ENCODE data around the gene PRM2.
A peak's percentile ranks its signal among the peaks of the same experiment; 100 is the strongest.

The PRM2 gene

GRCh38 chr16:11248133-11248532, 28.1 kb downstream of the PRM2 start:
- ATAC-seq (no peak), DNase-seq (no peak)

DNA sequence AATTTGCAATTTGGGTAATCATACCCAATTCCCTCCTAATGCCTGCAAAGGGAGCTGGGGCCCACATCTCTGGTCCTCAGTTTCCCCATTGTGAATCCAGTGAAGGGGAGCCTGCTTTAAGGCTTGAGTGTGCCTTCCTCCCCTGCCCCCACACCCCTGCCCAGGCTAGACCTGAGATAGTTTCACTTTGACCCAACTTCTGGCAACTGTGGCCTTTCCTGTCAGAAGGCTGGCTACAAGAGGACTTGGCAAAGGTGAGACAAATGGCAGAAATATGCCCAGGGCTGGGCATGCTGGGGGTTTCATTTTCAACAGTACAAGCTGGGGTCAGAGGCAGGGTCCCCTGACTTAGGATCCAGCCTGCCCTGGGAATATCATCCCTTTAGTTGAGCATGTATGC, 30.3 kb downstream of the PRM2 start:
- ATAC-seq: peak; percentile 44
- no peak for DNase-seq

- no peak for ATAC-seq
- no peak for DNase-seq
Observed at GRCh38 chr16:11245222-11245737, 31.0 kb downstream of the PRM2 start.

DNA sequence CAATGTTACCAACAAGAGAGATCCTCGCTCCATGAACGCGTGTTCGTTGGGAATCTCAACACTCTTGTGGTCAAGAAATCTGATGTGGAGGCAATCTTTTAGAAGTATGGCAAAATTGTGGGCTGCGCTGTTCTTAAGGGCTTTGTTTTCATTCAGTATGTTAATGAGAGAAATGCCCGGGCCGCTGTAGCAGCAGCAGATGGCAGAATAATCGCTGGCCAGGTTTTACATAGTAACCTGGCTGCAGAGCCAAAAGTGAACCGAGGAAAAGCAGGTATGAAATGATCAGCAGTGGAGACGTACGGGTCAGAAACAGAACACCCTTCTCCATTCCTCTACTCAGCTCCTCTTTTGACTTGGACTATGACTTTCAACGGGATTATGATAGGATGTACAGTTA, 33.6 kb downstream of the PRM2 start:
- no peak for ATAC-seq
- no peak for DNase-seq

DNA sequence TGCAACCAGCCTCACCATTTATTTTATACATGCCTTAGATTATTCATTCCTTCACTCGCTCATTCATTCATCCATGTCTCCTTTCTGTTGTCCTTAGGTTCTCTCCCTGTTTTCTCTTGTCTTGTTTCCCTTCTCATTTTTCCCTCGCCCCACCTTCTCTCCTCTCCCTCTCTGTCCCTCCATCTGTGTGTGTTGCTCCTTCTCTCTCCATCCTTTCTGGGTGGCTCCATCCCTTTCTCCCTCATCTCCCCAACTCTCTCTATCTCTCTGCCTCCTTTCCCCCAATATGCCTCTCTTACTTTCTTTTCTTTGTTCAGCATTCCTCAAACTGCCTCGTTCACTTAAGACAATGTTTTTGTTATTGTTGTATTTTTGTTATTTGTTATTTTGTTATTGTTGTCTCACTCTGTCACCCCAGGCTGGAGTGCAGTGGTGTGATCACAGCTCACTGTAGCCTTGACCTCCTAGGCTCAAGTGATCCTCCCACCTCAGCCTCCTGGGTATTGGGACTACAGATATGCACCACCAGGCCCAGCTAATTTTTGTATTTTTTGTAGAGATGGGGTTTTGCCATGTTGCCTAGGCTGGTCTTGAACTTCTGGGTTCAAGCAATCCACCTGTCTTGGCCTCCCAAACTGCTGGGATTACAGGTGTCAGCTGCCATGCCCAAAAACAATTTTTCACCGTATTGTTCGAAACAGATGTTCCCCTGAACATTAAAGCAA, 34.6 kb downstream of the PRM2 start:
- ATAC-seq (no peak), DNase-seq (no peak)

DNA sequence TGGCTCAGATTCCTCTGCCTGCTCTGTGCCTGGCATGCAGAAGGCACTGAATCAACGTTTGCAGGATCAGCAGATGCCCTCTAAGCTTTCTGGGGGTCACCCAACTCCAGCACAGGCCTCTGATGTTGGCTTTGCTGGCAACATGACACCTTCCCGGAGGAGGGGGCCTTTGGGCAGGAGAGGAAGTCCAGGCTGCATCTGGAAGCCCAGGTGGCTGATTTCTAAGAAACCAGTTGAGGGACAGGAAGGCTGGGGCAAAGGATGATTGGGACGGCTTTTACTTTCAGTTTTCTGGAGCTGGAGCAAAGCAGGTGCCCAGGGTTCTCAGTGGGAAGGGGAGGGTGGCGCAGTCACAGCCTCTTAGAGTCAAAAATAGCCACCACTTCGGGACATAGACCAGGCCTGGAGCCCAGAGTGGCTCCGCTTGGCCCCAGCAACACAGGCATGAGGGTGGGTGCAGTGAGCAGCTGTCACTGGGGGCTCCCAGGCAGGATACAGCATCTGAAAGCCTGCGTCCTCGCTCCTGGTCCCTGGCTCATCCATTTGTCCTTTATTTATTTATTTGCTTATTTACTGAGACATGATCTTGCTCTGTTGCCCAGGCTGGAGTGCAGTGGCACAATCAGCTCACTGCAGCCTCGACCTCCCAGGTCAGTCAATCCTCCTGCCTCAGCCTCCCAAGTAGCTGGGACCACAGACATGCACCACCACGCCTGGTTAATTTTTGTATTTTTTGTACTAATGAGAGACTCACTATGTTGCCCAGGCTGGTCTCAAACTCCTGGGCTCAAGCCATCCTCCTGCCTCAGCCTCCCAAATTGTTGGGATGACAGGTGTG, 35.4 kb downstream of the PRM2 start:
- ATAC-seq: no peak
- DNase-seq: no peak

DNA sequence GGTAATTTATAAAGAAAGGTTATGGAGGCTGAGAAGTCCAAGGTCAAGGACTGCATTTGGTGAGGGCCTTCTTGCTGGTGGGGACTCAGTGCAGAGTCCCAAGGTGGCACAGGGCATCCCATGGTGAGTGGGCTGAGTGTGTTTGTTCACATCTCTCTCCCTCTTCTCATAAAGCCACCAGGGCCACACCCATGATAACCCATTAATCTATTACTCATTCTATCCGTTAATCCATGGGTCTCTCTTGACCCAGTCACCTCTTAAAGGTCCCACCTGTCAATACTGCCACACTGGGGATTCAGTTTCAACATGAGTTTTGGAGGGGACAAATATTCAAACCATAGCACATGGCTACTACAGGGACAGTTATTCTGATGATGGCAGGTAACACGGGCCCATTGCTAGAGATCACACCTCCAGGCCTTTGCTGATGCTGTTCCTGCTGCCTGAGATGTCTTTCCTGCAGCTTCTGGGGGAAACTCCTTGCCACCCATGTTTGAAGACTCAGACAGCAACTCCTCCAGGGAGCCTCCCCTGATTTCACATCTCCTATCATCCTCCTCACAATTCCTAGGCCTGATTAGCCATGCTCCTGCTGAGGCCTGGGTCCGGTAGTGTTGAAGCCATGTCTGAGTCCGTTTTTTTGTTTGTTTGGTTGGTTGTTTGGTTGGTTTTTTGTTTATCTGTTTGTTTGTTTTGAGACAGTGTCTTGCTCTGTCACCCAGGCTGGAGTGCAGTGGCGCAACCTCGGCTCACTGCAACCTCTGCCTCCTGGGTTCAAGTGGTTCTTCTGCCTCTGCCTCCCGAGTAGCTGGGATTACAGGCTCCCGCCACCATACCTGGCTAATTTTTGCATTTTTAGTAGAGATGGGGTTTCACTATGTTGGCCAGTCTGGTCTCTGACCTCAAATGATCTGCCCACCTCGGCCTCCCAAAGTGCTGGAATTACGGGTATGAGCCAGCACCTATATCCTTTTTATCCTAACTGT, 36.3 kb downstream of the PRM2 start:
- DNase-seq (no peak), ATAC-seq (peak; percentile 74)

- no peak for DNase-seq
- no peak for ATAC-seq
Observed at GRCh38 chr16:11238272-11239202, 37.7 kb downstream of the PRM2 start.

DNA sequence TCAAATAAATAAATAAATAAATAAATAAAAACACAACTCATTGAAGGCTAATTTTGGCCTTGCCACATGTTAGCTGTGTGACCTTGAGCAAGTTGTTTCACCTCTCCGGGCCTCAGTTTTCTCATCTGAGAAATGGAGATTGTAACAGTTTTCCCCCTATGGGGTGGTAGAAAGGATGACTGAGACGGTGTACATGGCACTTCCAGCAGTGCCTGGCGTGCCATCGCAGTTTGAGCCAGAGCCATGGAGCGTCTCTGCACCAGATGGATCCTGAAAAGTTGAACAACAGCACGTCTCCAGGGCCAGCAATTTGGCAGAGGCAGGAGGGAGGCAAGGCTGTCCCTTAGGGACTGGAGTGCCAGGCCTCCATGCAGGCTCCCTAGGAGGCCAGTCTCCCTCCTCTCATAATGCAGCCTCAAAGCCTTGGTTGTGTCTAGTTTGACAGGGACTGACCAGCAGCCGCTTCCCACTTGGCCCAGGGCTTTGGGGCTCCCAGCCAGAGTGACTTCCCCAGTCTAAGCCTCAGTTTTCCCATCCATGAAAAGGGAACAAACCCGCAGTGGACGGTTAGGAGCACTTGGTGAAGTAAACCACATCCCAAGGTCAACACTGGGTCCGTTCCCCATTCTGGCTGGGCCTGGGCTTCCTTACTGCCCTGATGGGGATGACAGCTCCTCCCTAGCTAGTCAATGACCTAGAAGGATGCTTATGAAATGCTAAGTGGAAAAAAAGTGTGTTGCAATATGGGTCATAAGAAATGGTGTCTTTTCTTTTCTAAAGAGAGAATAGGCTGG, 39.6 kb downstream of the PRM2 start:
- DNase-seq: no peak
- ATAC-seq: no peak

GRCh38 chr16:11235703-11235991, 40.6 kb downstream of the PRM2 start:
- DNase-seq (no peak), ATAC-seq (no peak)

DNA sequence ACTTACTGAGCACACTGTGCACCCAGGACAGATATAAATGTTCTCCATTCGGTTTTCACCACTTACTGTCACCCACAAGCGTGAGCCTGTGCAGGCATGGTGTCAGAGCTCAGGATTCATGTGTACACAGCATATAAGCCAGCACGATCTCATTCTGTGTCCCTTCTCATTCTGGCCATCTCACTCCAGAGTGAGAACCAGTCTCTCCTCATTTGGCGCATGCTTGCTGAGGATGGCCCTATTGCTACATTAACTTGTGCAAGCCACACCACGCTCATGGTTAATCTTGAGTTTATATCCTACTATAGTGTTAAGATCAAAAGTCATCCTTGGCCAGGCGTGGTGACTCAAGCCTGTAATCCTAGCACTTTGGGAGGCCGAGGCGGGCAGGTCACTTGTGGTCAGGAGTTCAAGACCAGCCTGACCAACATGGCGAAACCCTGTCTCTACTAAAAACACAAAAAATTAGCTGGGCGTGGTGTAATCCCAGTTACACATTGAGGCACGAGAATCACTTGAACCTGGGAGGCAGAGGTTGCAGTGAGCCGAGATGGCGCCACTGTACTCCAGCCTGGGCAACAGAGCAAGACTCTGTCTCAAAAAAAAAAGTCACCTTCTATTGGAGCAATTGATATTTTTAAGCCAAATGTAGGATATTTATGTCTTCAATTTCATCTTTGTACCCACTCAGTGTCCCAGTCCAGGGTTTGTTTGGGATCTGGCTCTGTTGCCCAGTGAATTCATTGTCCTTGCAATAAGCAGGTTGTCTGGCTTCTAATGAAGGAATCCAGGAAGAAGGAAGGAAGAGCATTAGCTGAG, 41.2 kb downstream of the PRM2 start:
- DNase-seq (no peak), ATAC-seq (no peak)

- DNase-seq: peak; percentile 80
- peak; percentile 74 for ATAC-seq
Observed at GRCh38 chr16:11233727-11234376, 42.4 kb downstream of the PRM2 start.

GRCh38 chr16:11232852-11233726, 43.2 kb downstream of the PRM2 start:
- DNase-seq (peak; percentile 91), ATAC-seq (peak; percentile 83)

DNA sequence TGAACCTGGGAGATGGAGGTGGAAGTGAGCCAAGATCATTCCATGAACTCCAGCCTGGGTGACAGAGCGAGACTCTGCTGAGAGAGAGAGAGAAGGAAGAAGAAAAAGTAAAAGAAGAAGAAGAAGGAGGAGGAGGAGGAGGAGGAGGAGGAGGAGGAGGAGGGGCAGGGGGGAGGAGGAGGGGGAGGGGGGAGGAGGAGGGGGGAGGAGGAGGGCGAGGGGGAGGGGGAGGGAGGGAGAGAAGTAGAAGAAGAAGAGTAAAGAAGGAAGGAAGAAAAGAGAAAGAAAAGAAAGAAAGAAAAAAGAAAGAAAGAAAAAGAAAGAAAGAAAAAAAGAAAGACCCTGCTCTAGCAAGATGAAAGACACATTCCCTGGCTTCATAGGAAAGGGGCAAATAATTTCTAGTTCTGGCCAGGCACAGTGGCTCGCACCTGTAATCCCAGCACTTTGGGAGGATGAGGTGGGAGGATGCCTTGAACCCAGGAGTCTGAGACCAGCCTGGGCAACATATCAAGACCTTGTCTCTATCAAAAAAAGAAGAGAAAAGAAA, 43.9 kb downstream of the PRM2 start:
- DNase-seq (no peak), ATAC-seq (no peak)

DNA sequence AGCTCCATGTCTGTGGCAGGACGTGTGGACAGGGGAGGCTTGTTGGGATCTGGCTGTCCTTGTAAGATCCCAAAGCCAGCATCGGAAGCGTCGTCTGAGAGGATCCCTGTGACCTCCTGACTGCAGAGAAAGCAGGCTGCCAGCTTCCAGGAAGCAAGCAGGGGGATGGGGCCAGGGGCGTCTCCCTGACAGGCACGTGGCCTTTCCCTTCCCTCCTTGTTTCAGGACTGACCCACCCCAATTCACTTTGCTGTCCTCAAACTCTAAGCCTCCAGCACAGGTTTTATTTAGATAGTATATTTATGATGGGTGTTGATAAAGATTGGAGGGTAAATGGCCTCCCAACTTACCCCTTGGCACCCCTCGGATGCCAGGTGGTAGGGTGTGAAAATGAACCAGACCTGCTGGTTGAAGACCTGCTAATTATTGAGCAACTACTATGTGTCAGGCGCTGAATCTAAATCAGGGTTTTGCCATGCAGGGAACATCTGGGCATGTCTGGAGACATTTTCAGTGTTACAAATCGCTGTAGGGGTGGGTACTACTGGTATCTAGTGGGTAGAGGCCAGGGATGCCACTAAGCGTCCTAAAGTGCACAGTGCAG, 44.8 kb downstream of the PRM2 start:
- DNase-seq (no peak), ATAC-seq (no peak)

DNA sequence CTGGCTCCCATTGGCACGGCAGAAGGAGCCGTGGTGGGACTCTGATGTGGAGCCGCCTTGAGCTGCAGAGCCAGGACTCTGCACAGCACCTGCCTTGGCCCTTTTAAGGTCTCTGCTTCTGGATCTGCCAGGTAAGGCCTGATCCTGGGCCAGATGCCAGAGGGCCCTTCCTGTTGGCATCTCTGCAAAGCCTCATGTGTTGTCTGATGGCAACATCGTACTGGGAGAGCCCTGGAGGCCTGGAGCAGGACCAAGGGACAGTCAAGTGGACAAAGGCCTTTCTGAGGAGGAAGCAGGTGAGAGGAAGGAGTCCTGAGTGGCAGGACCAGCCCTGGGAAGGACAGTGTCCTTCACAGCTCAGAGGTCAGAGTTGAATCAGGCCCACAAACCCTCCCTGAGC, 46.4 kb downstream of the PRM2 start:
- DNase-seq: no peak
- no peak for ATAC-seq

DNA sequence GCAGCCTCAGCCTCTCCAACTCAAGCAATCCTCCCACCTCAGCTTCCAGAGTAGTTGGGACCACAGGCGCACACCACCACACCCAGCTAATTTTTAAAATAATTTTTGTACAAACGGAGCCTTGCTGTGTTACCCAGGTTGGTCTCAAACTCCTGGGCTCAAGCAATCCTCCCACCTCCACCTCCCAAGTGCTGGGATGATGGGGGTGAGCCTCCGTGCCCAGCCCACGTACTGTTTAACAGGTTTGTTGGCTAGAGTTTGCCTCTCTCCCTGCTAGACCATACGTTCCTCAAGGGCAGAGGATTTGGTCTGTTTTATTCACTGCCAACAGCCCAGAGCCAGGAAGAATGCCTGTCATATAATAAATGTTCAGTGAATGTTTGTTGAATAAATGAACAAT, 46.8 kb downstream of the PRM2 start:
- ATAC-seq: no peak

More for the DNA sequence above, 46.8 kb downstream of the PRM2 start:
- DNase-seq: no peak

Data from stimulated activated naive CD8-positive, alpha-beta T cell treated with anti-CD3 and anti-CD28 coated beads, Interleukin-15, Interleukin-2, amounts not matched to agents 100 U/mL and 50 U/mL, for 24 hours (primary cell).